ENCODE data around the gene SOCS1.

DNA sequence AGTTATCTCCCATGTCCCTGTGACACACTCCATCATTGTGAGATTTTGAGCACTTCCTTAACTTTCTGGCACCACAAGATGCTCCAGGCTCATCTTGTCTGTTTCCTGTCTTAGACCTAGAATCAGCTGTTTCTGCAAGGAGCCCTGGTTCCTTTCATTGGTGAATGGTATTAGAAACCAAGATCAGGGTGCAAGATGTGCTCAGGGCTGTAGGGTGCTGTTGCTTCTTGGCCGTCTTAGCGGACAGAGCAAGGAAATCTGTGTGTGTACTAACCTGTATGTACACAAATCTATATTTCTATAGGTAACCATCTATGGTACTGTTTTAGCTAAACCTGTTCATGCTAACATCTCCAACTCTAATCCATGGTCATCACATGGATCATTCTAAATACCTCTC is 33.2 kb upstream of the SOCS1 start:
- TF ChIP-seq, protein P1, sequence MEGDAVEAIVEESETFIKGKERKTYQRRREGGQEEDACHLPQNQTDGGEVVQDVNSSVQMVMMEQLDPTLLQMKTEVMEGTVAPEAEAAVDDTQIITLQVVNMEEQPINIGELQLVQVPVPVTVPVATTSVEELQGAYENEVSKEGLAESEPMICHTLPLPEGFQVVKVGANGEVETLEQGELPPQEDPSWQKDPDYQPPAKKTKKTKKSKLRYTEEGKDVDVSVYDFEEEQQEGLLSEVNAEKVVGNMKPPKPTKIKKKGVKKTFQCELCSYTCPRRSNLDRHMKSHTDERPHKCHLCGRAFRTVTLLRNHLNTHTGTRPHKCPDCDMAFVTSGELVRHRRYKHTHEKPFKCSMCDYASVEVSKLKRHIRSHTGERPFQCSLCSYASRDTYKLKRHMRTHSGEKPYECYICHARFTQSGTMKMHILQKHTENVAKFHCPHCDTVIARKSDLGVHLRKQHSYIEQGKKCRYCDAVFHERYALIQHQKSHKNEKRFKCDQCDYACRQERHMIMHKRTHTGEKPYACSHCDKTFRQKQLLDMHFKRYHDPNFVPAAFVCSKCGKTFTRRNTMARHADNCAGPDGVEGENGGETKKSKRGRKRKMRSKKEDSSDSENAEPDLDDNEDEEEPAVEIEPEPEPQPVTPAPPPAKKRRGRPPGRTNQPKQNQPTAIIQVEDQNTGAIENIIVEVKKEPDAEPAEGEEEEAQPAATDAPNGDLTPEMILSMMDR (IDR thresholded peaks at IDR 0.05): no peak
- TF ChIP-seq ZFX (IDR thresholded peaks at IDR 0.05; ENCODE audit: borderline replicate concordance): no peak
